Measurements from ENCODE around the gene EML4. TPM values are rescaled to one million over a fixed set of nuclear protein-coding genes. Genes with fewer than 3 reads are reported as not detected.
"Not testable (repeated sequence)": the region's sequence is repeated elsewhere in the genome, so short reads cannot be mapped to it uniquely, and the experiment has no call there.

EML4 gene
- total RNA-seq, 4 donors from 2014 or later, result 3.0 to 5.0 (median 4.6) TPM

- Histone ChIP-seq H3K4me1 (peaks cover 17 to 24% of the 10 kb centered on the region in 2 donors), H3K27ac (no peak overlapping the region), H3K4me3 (no peak overlapping the region), H3K36me3 (no peaks in the 10 kb centered on the region), H3K27me3 (no peaks in the 10 kb centered on the region), H3K9me3 (no peaks in the 10 kb centered on the region)
- TF ChIP-seq POLR2A (IDR thresholded peaks at IDR 0.05) (no peak), CTCF (IDR thresholded peaks at IDR 0.05 in 4 of 5, conservative IDR thresholded peaks at IDR 0.05 in 1 of 5) (no peak)
- in situ Hi-C loops (cut with MboI; ENCODE audit: low sequenced_read_pairs in 4 of 4), result no loop called here
- intact Hi-C loops (cut with DNase I; ENCODE audit: low total_unique reads), result no loop called here
- DNase-seq (no peak), ATAC-seq (no peak)
These were observed 35.4 kb upstream of the EML4 start for GRCh38 chr2:42133771-42134195.

GRCh38 chr2:42134401-42134932 is 34.7 kb upstream of the EML4 start:
- H3K4me3 ChIP-seq; ATAC-seq; intact Hi-C loops (cut with DNase I; ENCODE audit: low total_unique reads); H3K36me3 ChIP-seq; H3K27ac ChIP-seq; H3K9me3 ChIP-seq; H3K27me3 ChIP-seq; DNase-seq; in situ Hi-C loops (cut with MboI; ENCODE audit: low sequenced_read_pairs in 4 of 4): not testable (repeated sequence)
- H3K4me1 ChIP-seq, result peaks cover 19% of the 10 kb centered on the region in 2 donors

DNA sequence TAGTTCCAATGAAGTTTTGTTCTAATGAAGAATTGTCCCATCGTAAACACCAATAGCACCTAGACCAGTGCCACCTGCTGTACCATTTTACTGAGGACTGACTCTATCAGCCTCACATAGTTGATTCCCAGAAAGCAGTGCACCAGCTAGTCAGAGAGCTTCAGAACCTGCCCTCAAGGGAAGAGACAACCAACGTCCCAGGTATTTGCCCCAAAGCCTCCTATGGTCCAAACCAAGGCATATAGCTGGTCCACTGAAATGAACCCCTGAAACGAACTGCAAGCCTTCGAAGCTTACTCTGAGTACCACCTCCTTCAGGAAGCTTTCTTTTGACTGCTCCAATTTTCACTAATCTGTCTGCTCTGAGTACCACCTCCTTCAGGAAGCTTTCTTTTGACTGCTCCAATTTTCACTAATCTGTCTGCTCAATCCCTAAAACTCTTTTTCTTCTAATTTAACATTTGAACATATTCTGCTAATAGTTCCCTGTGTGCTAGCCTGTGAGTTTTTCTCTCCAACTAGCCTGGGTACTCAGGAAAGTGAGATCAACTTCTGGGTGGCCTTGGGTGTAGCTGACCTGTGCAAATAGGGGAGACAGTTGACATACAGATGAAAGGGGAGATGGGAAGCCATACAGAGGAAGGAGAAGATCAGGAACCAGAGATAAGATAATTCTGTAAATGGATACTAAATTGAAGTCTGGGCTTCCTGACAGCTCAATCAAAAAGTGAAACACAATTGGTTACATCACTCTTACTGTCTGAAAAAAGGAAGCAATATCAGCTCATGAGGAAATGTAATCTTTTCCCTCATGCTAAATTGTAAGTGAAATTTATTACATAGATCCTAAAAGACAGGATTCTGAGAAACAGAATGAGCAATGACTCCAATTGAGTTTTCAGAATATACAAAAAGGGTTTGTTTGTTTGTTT is 33.5 kb upstream of the EML4 start:
- TF ChIP-seq CTCF (IDR thresholded peaks at IDR 0.05 in 4 of 5, conservative IDR thresholded peaks at IDR 0.05 in 1 of 5) (no peak), POLR2A (IDR thresholded peaks at IDR 0.05) (no peak)
- ATAC-seq (no peak), DNase-seq (no peak)
- in situ Hi-C loops (cut with MboI; ENCODE audit: low sequenced_read_pairs in 4 of 4), result no loop called here
- Histone ChIP-seq H3K27ac (no peak overlapping the region), H3K27me3 (no peaks in the 10 kb centered on the region), H3K4me3 (no peak overlapping the region), H3K36me3 (no peaks in the 10 kb centered on the region), H3K4me1 (peaks cover 19% of the 10 kb centered on the region in 2 donors), H3K9me3 (no peaks in the 10 kb centered on the region)
- intact Hi-C loops (cut with DNase I; ENCODE audit: low total_unique reads), result no loop called here

DNA sequence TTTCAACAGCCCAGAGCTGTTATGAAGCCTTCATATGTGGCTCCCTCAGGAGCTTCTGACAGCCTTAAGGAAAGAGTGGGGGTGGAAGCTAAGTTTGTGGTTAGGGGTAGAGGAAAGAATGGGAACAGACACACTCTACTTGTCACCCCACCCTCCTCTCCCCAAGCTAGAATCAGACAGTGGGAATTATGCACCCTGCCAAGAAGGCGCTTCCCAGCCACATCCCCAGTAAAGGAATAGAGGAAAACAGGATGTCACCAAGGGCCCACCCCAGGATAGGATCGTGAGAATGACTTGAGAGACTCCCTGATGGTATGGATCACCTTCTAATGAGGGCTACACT is 32.4 kb upstream of the EML4 start:
- H3K27ac ChIP-seq, result no peak overlapping the region
- no peak for DNase-seq
- H3K9me3 ChIP-seq, result no peaks in the 10 kb centered on the region
- in situ Hi-C loops (cut with MboI; ENCODE audit: low sequenced_read_pairs in 4 of 4), result no loop called here
- H3K36me3 ChIP-seq, result no peaks in the 10 kb centered on the region
- H3K4me1 ChIP-seq, result peaks cover 19 to 29% of the 10 kb centered on the region in 2 donors
- intact Hi-C loops (cut with DNase I; ENCODE audit: low total_unique reads), result no loop called here
- no peak for TF ChIP-seq CTCF (IDR thresholded peaks at IDR 0.05 in 4 of 5, conservative IDR thresholded peaks at IDR 0.05 in 1 of 5)
- TF ChIP-seq POLR2A (IDR thresholded peaks at IDR 0.05), result no peak
- no peaks in the 10 kb centered on the region for H3K27me3 ChIP-seq
- H3K4me3 ChIP-seq, result no peak overlapping the region
- ATAC-seq, result no peak

DNA sequence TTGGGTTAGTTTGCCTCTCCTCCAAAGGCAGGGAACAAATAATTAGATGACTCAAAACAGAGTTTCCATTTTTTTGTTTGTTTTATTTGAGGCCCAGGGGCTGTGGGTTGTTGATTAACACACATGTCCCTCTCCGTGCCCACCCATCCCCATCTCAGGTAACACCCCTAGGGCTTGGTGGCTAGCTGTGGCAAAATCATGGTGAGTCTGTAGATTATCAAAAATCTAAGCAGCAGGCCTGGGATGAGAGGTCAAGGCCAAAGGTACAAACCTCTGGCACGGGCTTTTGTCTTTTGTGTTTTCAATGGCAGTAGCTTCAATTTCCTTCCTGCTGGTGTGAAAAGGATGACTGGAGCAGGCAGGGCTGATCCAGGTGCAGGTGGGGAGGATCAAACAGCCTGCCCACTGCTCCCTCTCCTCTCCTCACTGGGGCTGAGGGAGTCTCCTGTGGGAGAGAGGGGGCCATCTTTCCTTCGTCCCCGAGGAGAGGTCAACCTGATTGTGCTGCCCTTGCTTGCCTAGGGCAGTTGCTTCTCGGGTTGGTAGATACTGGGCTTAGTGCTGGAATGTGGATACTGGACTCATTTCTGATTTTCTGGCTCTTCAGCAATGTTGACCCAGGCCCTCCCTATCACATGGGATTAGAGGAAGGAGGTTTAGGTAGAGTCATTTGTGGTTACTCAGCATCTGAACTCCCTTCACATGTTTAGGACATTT is 31.9 kb upstream of the EML4 start:
- no peaks in the 10 kb centered on the region for H3K9me3 ChIP-seq
- H3K27me3 ChIP-seq, result no peaks in the 10 kb centered on the region
- ATAC-seq (no peak), DNase-seq (no peak)
- no peak overlapping the region for H3K27ac ChIP-seq
- H3K4me1 ChIP-seq, result peaks cover 24 to 34% of the 10 kb centered on the region in 2 donors
- TF ChIP-seq POLR2A (IDR thresholded peaks at IDR 0.05) (no peak), CTCF (IDR thresholded peaks at IDR 0.05 in 4 of 5, conservative IDR thresholded peaks at IDR 0.05 in 1 of 5) (no peak)
- in situ Hi-C loops (cut with MboI; ENCODE audit: low sequenced_read_pairs in 4 of 4), result no loop called here
- intact Hi-C loops (cut with DNase I; ENCODE audit: low total_unique reads), result no loop called here
- H3K36me3 ChIP-seq, result no peaks in the 10 kb centered on the region
- H3K4me3 ChIP-seq, result no peak overlapping the region

Measured in gastrocnemius medialis (tissue), 4 donors.